ENCODE results near the gene CAPZB.

The CAPZB gene

DNA sequence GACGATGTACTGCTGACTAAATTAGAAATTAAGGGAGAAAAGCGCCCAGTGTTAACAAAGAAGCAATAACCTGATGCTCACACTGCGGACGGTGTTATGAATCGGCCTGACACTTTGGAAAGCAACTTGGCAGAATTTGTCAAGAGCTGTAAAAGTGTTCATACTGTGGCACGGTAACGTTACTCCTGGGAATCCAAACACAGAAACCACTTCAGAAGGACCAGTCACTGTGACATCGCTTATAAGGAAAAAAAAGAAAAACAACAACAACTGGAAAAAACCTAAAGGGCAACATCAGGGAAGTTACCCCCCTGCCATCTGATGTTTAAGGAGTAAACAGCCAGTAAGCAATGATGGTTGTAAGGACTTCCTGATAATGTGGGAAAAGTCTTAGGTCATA lies 27.7 kb downstream of the CAPZB start:
- in situ Hi-C loops (cut with MboI; ENCODE audit: low pct_unique_long_range_greater_than_20kb, low sequenced_read_pairs, unreplicated experiment), result no loop called here
- TF ChIP-seq, protein P1, sequence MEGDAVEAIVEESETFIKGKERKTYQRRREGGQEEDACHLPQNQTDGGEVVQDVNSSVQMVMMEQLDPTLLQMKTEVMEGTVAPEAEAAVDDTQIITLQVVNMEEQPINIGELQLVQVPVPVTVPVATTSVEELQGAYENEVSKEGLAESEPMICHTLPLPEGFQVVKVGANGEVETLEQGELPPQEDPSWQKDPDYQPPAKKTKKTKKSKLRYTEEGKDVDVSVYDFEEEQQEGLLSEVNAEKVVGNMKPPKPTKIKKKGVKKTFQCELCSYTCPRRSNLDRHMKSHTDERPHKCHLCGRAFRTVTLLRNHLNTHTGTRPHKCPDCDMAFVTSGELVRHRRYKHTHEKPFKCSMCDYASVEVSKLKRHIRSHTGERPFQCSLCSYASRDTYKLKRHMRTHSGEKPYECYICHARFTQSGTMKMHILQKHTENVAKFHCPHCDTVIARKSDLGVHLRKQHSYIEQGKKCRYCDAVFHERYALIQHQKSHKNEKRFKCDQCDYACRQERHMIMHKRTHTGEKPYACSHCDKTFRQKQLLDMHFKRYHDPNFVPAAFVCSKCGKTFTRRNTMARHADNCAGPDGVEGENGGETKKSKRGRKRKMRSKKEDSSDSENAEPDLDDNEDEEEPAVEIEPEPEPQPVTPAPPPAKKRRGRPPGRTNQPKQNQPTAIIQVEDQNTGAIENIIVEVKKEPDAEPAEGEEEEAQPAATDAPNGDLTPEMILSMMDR (IDR thresholded peaks at IDR 0.05; ENCODE audit: extremely low read depth, insufficient read depth, missing control alignments), result no peak
- no peak for DNase-seq (ENCODE audit: low spot score)

DNA sequence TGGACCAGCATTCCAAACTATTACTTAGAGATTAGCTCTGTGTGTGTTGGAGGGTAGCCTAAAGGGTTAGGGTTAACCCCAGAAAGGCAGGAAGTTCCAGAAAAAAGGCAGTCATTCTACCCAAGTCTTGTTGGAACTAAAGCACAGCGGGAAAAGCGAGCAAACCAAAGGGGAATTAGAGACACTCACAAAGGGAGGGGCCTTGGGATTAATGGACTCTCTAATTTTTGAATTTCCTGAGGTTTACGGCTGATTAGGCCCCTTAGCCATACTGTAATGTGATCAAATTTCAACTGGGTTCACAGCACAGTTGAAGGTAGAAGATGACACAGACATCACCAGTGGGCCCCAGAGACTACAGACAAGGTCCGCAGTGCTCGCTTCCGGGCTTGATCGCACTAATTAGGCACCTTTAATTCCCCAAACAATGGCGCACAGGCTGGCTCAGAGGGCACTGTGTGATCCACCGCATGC lies 28.3 kb downstream of the CAPZB start:
- in situ Hi-C loops (cut with MboI; ENCODE audit: low pct_unique_long_range_greater_than_20kb, low sequenced_read_pairs, unreplicated experiment), result no loop called here
- DNase-seq (ENCODE audit: low spot score), result no peak
- TF ChIP-seq, protein P1 (IDR thresholded peaks at IDR 0.05; ENCODE audit: extremely low read depth, insufficient read depth, missing control alignments), result no peak

DNA sequence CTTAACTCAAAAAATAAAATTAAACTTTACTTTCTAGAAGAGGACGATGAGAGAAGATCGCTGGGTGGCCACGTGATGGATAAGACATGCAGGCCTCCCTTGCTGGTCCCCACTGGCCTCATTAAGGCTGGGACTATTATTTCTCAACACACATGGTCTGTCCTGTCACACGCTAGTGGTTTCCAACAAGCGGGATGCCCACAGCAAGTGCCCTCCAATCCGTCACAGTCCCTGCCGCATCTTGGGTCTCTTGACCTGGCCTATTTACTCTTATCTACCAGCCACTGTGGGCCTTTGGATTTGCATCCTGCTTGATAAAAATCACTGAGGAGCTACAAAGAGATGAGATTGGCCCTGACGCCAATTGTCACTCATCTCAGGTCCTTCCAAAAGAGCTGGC lies 30.0 kb downstream of the CAPZB start:
- no peak for DNase-seq (ENCODE audit: low spot score)
- in situ Hi-C loops (cut with MboI; ENCODE audit: low pct_unique_long_range_greater_than_20kb, low sequenced_read_pairs, unreplicated experiment), result no loop called here
- TF ChIP-seq, protein P1 (IDR thresholded peaks at IDR 0.05; ENCODE audit: extremely low read depth, insufficient read depth, missing control alignments), result no peak

DNA sequence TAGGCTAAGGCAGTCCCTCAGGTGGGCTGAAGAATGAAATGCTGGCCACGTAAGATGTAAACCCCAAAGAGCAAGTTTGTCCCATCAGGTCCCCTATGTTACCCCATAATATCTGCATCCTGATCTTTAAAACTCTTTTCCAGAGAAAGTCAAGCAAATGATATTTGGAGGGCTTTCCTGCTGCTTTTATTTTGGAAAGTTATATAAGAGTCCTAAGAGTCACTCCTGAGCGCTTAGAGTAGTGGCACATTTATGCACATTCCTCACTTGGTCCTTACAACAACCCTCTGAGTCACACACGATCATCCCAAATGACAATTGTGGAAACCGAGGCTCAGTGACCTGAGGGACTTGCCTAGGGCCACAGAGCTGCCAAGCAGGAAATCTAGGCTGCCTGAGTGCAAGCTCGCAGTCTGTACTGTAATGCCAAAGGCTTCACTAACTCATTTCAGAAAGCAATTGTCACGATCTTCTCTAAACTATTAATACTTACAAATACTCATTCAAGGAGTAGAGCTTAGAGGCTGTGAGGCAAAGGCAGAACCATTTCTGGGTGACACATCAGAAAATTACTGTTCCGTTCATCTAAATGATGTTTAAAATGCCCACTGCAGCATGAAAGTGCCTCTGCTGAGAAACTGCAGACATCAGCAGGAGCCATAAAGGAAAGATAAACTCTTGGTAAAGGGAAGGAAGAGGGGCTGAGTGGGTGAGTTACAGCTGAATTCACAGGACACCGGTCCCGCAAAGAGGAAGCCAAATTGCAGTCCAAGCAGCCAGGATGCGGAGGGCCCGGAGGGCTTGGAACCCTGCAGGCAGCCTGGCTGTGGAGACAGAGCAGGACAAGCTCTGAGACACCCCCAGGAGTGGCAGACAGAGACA lies 30.8 kb downstream of the CAPZB start:
- in situ Hi-C loops (cut with MboI; ENCODE audit: low pct_unique_long_range_greater_than_20kb, low sequenced_read_pairs, unreplicated experiment), result no loop called here
- TF ChIP-seq, protein P1 (IDR thresholded peaks at IDR 0.05; ENCODE audit: extremely low read depth, insufficient read depth, missing control alignments), result no peak
- no peak for DNase-seq (ENCODE audit: low spot score)

DNA sequence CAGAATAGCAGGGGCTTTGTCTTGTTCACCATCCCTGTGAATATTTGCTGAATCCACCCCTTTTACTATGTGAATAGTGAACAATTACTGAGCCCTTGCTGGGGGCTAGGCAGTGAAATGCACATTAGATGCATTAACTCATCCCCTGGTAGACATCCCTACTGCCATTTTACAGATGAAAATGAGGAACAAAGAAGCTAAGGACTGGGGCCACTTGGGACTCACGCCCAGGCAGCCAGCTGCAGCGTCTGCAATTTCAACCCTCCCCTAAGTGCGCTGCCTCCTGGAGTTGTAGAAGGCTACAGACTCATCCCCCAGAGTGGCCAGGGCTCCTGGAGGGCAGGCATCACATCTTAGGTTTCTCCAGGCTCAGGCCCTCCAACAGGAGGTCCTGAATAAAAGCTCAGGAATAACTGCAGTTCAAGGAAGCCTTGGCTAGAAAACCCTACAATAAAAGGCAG lies 31.6 kb downstream of the CAPZB start:
- DNase-seq (ENCODE audit: low spot score), result no peak
- TF ChIP-seq, protein P1 (IDR thresholded peaks at IDR 0.05; ENCODE audit: extremely low read depth, insufficient read depth, missing control alignments), result no peak
- in situ Hi-C loops (cut with MboI; ENCODE audit: low pct_unique_long_range_greater_than_20kb, low sequenced_read_pairs, unreplicated experiment), result no loop called here

DNA sequence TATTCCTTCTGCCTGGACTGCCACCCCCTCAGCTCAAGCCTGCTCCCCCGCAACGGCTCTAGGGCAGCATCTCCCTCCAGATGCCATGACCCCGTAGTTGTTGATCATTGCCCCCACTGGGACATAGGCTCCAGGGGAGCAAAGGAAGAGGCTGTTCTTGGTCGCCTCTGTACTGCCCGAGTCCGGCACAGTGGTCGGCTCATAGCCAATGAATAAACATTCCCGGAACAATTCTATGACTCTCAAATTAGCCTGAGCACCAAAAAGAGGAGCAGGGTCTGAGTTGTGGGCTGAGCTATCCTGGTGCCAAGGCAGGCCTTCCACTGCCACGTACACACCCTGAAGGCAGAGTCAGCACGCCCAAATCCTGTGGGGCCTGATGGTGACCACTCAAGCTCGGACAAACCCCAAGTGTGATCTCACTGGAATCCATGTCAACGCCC lies 33.1 kb downstream of the CAPZB start:
- no peak for DNase-seq (ENCODE audit: low spot score)
- in situ Hi-C loops (cut with MboI; ENCODE audit: low pct_unique_long_range_greater_than_20kb, low sequenced_read_pairs, unreplicated experiment), result no loop called here
- TF ChIP-seq, protein P1 (IDR thresholded peaks at IDR 0.05; ENCODE audit: extremely low read depth, insufficient read depth, missing control alignments), result no peak

All from GM13977 (cell line).